Stimulated activated CD8-positive, alpha-beta memory T cell treated with anti-CD3 and anti-CD28 coated beads, Interleukin-15, amount 100 ng/mL, for 1 hour (primary cell): ENCODE measurements around the gene TMX3.

Experiments used
- DNase-seq: peaks from one replicate; pipeline ENCODE4 v3.0.0-alpha.2; 2020; ENCODE audit warnings: low read depth

Gene TMX3

GRCh38 chr18:68713131-68713530 is 1.8 kb downstream of the TMX3 start:
- DNase-seq: no peak

GRCh38 chr18:68707646-68708045 is 7.3 kb downstream of the TMX3 start:
- no peak for DNase-seq

- no peak for DNase-seq
Measured at GRCh38 chr18:68705119-68705518, 9.8 kb downstream of the TMX3 start.

- DNase-seq: no peak
Measured at GRCh38 chr18:68703326-68703725, 11.6 kb downstream of the TMX3 start.

GRCh38 chr18:68701353-68701752 is 13.6 kb downstream of the TMX3 start:
- no peak for DNase-seq

GRCh38 chr18:68699043-68699442 is 15.9 kb downstream of the TMX3 start:
- DNase-seq: no peak

GRCh38 chr18:68696937-68697336 is 18.0 kb downstream of the TMX3 start:
- no peak for DNase-seq

- no peak for DNase-seq
Measured at GRCh38 chr18:68694316-68694715, 20.6 kb downstream of the TMX3 start.

- DNase-seq: no peak
Measured at GRCh38 chr18:68693091-68693815, 21.7 kb downstream of the TMX3 start.

GRCh38 chr18:68679528-68679927 is 35.4 kb downstream of the TMX3 start:
- DNase-seq: no peak

- DNase-seq: no peak
Measured at GRCh38 chr18:68676913-68677312, 38.0 kb downstream of the TMX3 start.

- DNase-seq: no peak
Measured at GRCh38 chr18:68667121-68667520, 47.8 kb downstream of the TMX3 start.

GRCh38 chr18:68666381-68666780 is 48.5 kb downstream of the TMX3 start:
- no peak for DNase-seq

- DNase-seq: no peak
Measured at GRCh38 chr18:68665628-68666027, 49.3 kb downstream of the TMX3 start.

- DNase-seq: no peak
Measured at GRCh38 chr18:68662754-68663153, 52.2 kb downstream of the TMX3 start.

GRCh38 chr18:68660354-68661183 is 54.3 kb downstream of the TMX3 start:
- DNase-seq: no peak

- DNase-seq: no peak
Measured at GRCh38 chr18:68648191-68648590, 66.7 kb downstream of the TMX3 start.

GRCh38 chr18:68642003-68642402 is 72.9 kb downstream of the TMX3 start:
- DNase-seq: no peak

- DNase-seq: no peak
Measured at GRCh38 chr18:68640861-68641260, 74.0 kb downstream of the TMX3 start.

- DNase-seq: no peak
Measured at GRCh38 chr18:68638613-68639012, 76.3 kb downstream of the TMX3 start.

- DNase-seq: no peak
Measured at GRCh38 chr18:68627812-68628211, 87.1 kb downstream of the TMX3 start.
